ENCODE results near the gene TMEM273. TPM values are rescaled to one million over a fixed set of nuclear protein-coding genes. Genes with fewer than 3 reads are reported as not detected.

TMEM273 gene
- total RNA-seq, 4 donors from 2014 or later, result 4.9 to 11.2 (median 7.8) TPM

DNA sequence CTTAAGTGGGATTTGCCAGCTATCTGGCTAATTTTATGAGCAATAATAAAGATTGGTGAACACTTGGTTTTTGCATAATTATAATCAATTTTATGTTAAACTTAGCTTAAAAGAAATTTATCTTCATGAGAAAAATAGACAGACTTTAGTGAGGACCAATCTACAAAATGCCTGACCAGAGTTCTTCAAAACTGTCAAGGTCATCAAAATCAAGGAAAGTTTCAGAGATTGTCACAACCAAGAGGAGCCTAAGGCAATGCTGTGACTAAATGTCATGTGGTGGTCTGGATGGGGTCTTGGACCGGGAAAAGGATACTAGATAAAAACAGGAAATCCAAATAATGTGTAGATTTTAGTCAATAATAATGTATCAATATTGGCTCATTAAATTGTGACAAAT, 36.7 kb downstream of the TMEM273 start:
- Histone ChIP-seq H3K27me3 (no peaks in the 10 kb centered on the region), H3K9me3 (no peaks in the 10 kb centered on the region), H3K4me3 (no peak overlapping the region), H3K36me3 (no peaks in the 10 kb centered on the region), H3K27ac (no peak overlapping the region), H3K4me1 (no peaks in the 10 kb centered on the region)
- intact Hi-C loops (cut with DNase I; ENCODE audit: low total_unique reads), result no loop called here
- in situ Hi-C loops (cut with MboI; ENCODE audit: low sequenced_read_pairs in 4 of 4), result loop anchor here in 2 of 4 donors (10.0 to 25.0 kb wide), 2 partner anchors 177 to 489 kb away; no protein-coding TSS in a partner anchor
- TF ChIP-seq, protein P1, sequence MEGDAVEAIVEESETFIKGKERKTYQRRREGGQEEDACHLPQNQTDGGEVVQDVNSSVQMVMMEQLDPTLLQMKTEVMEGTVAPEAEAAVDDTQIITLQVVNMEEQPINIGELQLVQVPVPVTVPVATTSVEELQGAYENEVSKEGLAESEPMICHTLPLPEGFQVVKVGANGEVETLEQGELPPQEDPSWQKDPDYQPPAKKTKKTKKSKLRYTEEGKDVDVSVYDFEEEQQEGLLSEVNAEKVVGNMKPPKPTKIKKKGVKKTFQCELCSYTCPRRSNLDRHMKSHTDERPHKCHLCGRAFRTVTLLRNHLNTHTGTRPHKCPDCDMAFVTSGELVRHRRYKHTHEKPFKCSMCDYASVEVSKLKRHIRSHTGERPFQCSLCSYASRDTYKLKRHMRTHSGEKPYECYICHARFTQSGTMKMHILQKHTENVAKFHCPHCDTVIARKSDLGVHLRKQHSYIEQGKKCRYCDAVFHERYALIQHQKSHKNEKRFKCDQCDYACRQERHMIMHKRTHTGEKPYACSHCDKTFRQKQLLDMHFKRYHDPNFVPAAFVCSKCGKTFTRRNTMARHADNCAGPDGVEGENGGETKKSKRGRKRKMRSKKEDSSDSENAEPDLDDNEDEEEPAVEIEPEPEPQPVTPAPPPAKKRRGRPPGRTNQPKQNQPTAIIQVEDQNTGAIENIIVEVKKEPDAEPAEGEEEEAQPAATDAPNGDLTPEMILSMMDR (IDR thresholded peaks at IDR 0.05 in 4 of 5, conservative IDR thresholded peaks at IDR 0.05 in 1 of 5), result no peak
- TF ChIP-seq POLR2A (IDR thresholded peaks at IDR 0.05), result no peak
- no peak for DNase-seq
- ATAC-seq, result no peak

GRCh38 chr10:49151025-49151445, 37.2 kb downstream of the TMEM273 start:
- in situ Hi-C loops (cut with MboI; ENCODE audit: low sequenced_read_pairs in 4 of 4), result loop anchor here in 2 of 4 donors (10.0 to 25.0 kb wide), 2 partner anchors 176 to 489 kb away; no protein-coding TSS in a partner anchor
- H3K27ac ChIP-seq, result no peak overlapping the region
- no peaks in the 10 kb centered on the region for H3K27me3 ChIP-seq
- ATAC-seq (no peak), DNase-seq (no peak)
- H3K4me1 ChIP-seq, result no peaks in the 10 kb centered on the region
- TF ChIP-seq POLR2A (IDR thresholded peaks at IDR 0.05), result no peak
- TF ChIP-seq, protein P1 (IDR thresholded peaks at IDR 0.05 in 4 of 5, conservative IDR thresholded peaks at IDR 0.05 in 1 of 5), result no peak
- H3K36me3 ChIP-seq, result no peaks in the 10 kb centered on the region
- intact Hi-C loops (cut with DNase I; ENCODE audit: low total_unique reads), result no loop called here
- H3K4me3 ChIP-seq, result no peak overlapping the region
- H3K9me3 ChIP-seq, result no peaks in the 10 kb centered on the region

GRCh38 chr10:49150426-49150825, 37.8 kb downstream of the TMEM273 start:
- no peaks in the 10 kb centered on the region for H3K4me1 ChIP-seq
- H3K36me3 ChIP-seq, result no peaks in the 10 kb centered on the region
- intact Hi-C loops (cut with DNase I; ENCODE audit: low total_unique reads), result no loop called here
- no peaks in the 10 kb centered on the region for H3K27me3 ChIP-seq
- no peak overlapping the region for H3K4me3 ChIP-seq
- H3K27ac ChIP-seq, result no peak overlapping the region
- in situ Hi-C loops (cut with MboI; ENCODE audit: low sequenced_read_pairs in 4 of 4), result loop anchor here in 2 of 4 donors (10.0 to 25.0 kb wide), 2 partner anchors 176 to 488 kb away; no protein-coding TSS in a partner anchor
- no peaks in the 10 kb centered on the region for H3K9me3 ChIP-seq
- ATAC-seq (no peak), DNase-seq (no peak)
- no peak for TF ChIP-seq POLR2A (IDR thresholded peaks at IDR 0.05)
- TF ChIP-seq, protein P1 (IDR thresholded peaks at IDR 0.05 in 4 of 5, conservative IDR thresholded peaks at IDR 0.05 in 1 of 5), result no peak

- no peak overlapping the region for H3K4me3 ChIP-seq
- intact Hi-C loops (cut with DNase I; ENCODE audit: low total_unique reads) (no loop called here), in situ Hi-C loops (cut with MboI; ENCODE audit: low sequenced_read_pairs in 4 of 4) (loop anchor here in 2 of 4 donors (10.0 to 25.0 kb wide), 2 partner anchors 175 to 488 kb away; no protein-coding TSS in a partner anchor)
- DNase-seq (no peak), ATAC-seq (no peak)
- no peaks in the 10 kb centered on the region for H3K36me3 ChIP-seq
- H3K9me3 ChIP-seq, result no peaks in the 10 kb centered on the region
- no peaks in the 10 kb centered on the region for H3K27me3 ChIP-seq
- no peak for TF ChIP-seq POLR2A (IDR thresholded peaks at IDR 0.05)
- TF ChIP-seq, protein P1 (IDR thresholded peaks at IDR 0.05 in 4 of 5, conservative IDR thresholded peaks at IDR 0.05 in 1 of 5), result no peak
- H3K27ac ChIP-seq, result no peak overlapping the region
- H3K4me1 ChIP-seq, result no peaks in the 10 kb centered on the region
Measured at GRCh38 chr10:49149881-49150280, 38.3 kb downstream of the TMEM273 start.
